Liver (tissue), 9 donors: ENCODE results near the gene HADHA. TPM values are rescaled to one million over a fixed set of nuclear protein-coding genes. Genes with fewer than 3 reads are reported as not detected.
A peak's percentile ranks its signal among the peaks of the same experiment; 100 is the strongest.

Experiments
- DNase-seq: peaks from one replicate; pipeline ENCODE4 v3.0.0-alpha.2; 2017; ENCODE audit warnings: low spot score
- H3K27ac ChIP-seq, 2 donors: one replicate each; pipeline ENCODE4 v1.7.0; 2013; ENCODE audit warnings: inconsistent platforms in 2 of 2, low read length in 2 of 2, control low read depth in 1 of 2, low read depth in 1 of 2, mild to moderate bottlenecking in 1 of 2
- H3K27me3 ChIP-seq, 4 donors: one replicate each; pipeline versions ENCODE4 v1.6.1 to v1.7.0; 2013; ENCODE audit warnings: low read length in 3 of 4, inconsistent platforms in 1 of 4, mild to moderate bottlenecking in 1 of 4, moderate library complexity in 1 of 4; ENCODE audit not compliant: control insufficient read depth in 4 of 4, insufficient read depth in 4 of 4
- H3K36me3 ChIP-seq, 4 donors: one replicate each; pipeline versions ENCODE4 v1.6.1 to v1.7.0; 2013; ENCODE audit warnings: low read length in 3 of 4, mild to moderate bottlenecking in 3 of 4, low read depth in 1 of 4, moderate library complexity in 1 of 4; ENCODE audit not compliant: control insufficient read depth in 4 of 4, insufficient read depth in 3 of 4
- H3K4me1 ChIP-seq, 4 donors: one replicate each; pipeline versions ENCODE4 v1.6.1 to v1.7.0; 2013; ENCODE audit warnings: low read length in 3 of 4, mild to moderate bottlenecking in 3 of 4, moderate library complexity in 1 of 4; ENCODE audit not compliant: control insufficient read depth in 4 of 4, insufficient read depth in 4 of 4
- H3K4me3 ChIP-seq, 3 donors: one replicate each; pipeline versions ENCODE4 v1.6.1 to v1.7.0; 2013; ENCODE audit warnings: low read length in 3 of 3, control low read depth in 1 of 3, low read depth in 1 of 3, mild to moderate bottlenecking in 1 of 3
- H3K9ac ChIP-seq, 2 donors: one replicate each; pipeline ENCODE4 v1.7.0; 2013; ENCODE audit warnings: low read length in 2 of 2, mild to moderate bottlenecking in 2 of 2, moderate library complexity in 2 of 2, control low read depth in 1 of 2, low read depth in 1 of 2
- H3K9me3 ChIP-seq, 4 donors: one replicate each; pipeline versions ENCODE4 v1.6.1 to v1.7.0; 2013; ENCODE audit warnings: low read length in 3 of 4; ENCODE audit not compliant: control insufficient read depth in 4 of 4
- ATF3 ChIP-seq: IDR thresholded peaks from 2 replicates; pipeline ENCODE4 v1.6.1; 2016; ENCODE audit warnings: antibody characterized with exemption
- EGR1 ChIP-seq, 2 donors: IDR thresholded peaks; 2 replicates each; pipeline ENCODE4 v1.6.1; 2016 to 2018; ENCODE audit warnings: antibody characterized with exemption in 2 of 2, low read depth in 2 of 2
- FOXA1 ChIP-seq: IDR thresholded peaks from 2 replicates; pipeline ENCODE4 v1.6.1; 2016; ENCODE audit warnings: antibody characterized with exemption
- FOXA2 ChIP-seq: IDR thresholded peaks from 2 replicates; pipeline ENCODE4 v1.6.1; 2016; ENCODE audit warnings: antibody characterized with exemption
- GABPA ChIP-seq, 2 donors: IDR thresholded peaks in 1 of 2; conservative IDR thresholded peaks in 1 of 2; 2 replicates each; pipeline ENCODE4 v1.6.1; 2016; ENCODE audit warnings: antibody characterized with exemption in 2 of 2, mild to moderate bottlenecking in 1 of 2, moderate library complexity in 1 of 2
- HNF4A ChIP-seq, 2 donors: conservative IDR thresholded peaks; 2 replicates each; pipeline ENCODE4 v1.6.1; 2016; ENCODE audit warnings: antibody characterized with exemption in 2 of 2, mild to moderate bottlenecking in 2 of 2
- HNF4G ChIP-seq: IDR thresholded peaks from 2 replicates; pipeline ENCODE4 v1.6.1; 2016; ENCODE audit warnings: antibody characterized with exemption
- JUND ChIP-seq, 2 donors: IDR thresholded peaks; 2 replicates each; pipeline ENCODE4 v1.6.1; 2016; ENCODE audit warnings: antibody characterized with exemption in 2 of 2
- MAX ChIP-seq: IDR thresholded peaks from 2 replicates; pipeline ENCODE4 v1.6.1; 2016; ENCODE audit warnings: antibody characterized with exemption
- NR2F2 ChIP-seq: IDR thresholded peaks from 2 replicates; pipeline ENCODE4 v1.6.1; 2016; ENCODE audit warnings: antibody characterized with exemption
- RAD21 ChIP-seq, 2 donors: IDR thresholded peaks; 2 replicates each; pipeline ENCODE4 v1.6.1; 2016; ENCODE audit warnings: antibody characterized with exemption in 2 of 2, mild to moderate bottlenecking in 2 of 2
- REST ChIP-seq: IDR thresholded peaks from 2 replicates; pipeline ENCODE4 v1.6.1; 2016; ENCODE audit warnings: antibody characterized with exemption, mild to moderate bottlenecking
- RXRA ChIP-seq, 2 donors: IDR thresholded peaks; 2 replicates each; pipeline ENCODE4 v1.6.1; 2017 to 2018; ENCODE audit warnings: antibody characterized with exemption in 2 of 2, mild to moderate bottlenecking in 1 of 2
- SP1 ChIP-seq: IDR thresholded peaks from 2 replicates; pipeline ENCODE4 v1.6.1; 2018; ENCODE audit warnings: antibody characterized with exemption, mild to moderate bottlenecking
- TAF1 ChIP-seq: conservative IDR thresholded peaks from 2 replicates; pipeline ENCODE4 v1.6.1; 2016; ENCODE audit warnings: antibody characterized with exemption, mild to moderate bottlenecking
- YY1 ChIP-seq: IDR thresholded peaks from 2 replicates; pipeline ENCODE4 v1.6.1; 2016; ENCODE audit warnings: antibody characterized with exemption, mild to moderate bottlenecking
- ZBTB33 ChIP-seq: IDR thresholded peaks from 2 replicates; pipeline ENCODE4 v1.6.1; 2016; ENCODE audit warnings: antibody characterized with exemption
- WGBS: extraction: QIAGEN DNeasy Blood & Tissue Kit; methylation state at CpG from one replicate; pipeline ENCODE4 v1.1.7; 2013; 5-methylcytosine and 5-hydroxymethylcytosine counted together
- polyA plus RNA-seq, 2 donors: library from polyadenylated mRNA; stranded (reverse) in 1 of 2; unstranded in 1 of 2; fragments of 200-250 nt in 1 of 2; fragments of >200 nt in 1 of 2; fragmentation: Nextera tagmentation in 1 of 2; extraction: Ambion mirVana in 1 of 2; gene quantifications; one replicate each; pipeline versions ENCODE4 v1.2.1 to v1.2.3, GENCODE V29; 2013 to 2015
- total RNA-seq, 2 donors: library from RNA; depleted of rRNA; stranded (reverse); fragments of >200 nt; gene quantifications; one replicate each; pipeline ENCODE4 v1.2.3, GENCODE V29; 2014
- TF ChIP-seq, protein P1 (sequence below): fragments of 150-350 bp; IDR thresholded peaks from 2 replicates; pipeline ENCODE4 v1.5.1; 2017; ENCODE audit warnings: improper control_type of control experiment, low read depth, low read length; ENCODE audit not compliant: missing input control
- donor health status: healthy.
- donor health status: healthy.
- donor health status: healthy.
- donor health status: healthy.
- donor health status: healthy.

HADHA gene
- total and polyA plus RNA-seq, 4 donors = 101 to 276 (median 159) TPM

GRCh38 chr2:26144953-26145680 is 99.3 kb downstream of the HADHA start:
- Histone ChIP-seq H3K9me3 (no peaks in the 10 kb centered on the region), H3K9ac (peak overlapping the region in 1 of 2 donors; percentile 47), H3K27me3 (peaks cover 0 to 2% (median 0%) of the 10 kb centered on the region in 4 donors), H3K4me3 (no peak overlapping the region), H3K4me1 (no peaks in the 10 kb centered on the region), H3K36me3 (no peaks in the 10 kb centered on the region), H3K27ac (no peak overlapping the region)
- 21% methylated on average over 11 of the region's 11 CpGs for WGBS
- DNase-seq = peak; percentile 72
- TF ChIP-seq, protein P1, sequence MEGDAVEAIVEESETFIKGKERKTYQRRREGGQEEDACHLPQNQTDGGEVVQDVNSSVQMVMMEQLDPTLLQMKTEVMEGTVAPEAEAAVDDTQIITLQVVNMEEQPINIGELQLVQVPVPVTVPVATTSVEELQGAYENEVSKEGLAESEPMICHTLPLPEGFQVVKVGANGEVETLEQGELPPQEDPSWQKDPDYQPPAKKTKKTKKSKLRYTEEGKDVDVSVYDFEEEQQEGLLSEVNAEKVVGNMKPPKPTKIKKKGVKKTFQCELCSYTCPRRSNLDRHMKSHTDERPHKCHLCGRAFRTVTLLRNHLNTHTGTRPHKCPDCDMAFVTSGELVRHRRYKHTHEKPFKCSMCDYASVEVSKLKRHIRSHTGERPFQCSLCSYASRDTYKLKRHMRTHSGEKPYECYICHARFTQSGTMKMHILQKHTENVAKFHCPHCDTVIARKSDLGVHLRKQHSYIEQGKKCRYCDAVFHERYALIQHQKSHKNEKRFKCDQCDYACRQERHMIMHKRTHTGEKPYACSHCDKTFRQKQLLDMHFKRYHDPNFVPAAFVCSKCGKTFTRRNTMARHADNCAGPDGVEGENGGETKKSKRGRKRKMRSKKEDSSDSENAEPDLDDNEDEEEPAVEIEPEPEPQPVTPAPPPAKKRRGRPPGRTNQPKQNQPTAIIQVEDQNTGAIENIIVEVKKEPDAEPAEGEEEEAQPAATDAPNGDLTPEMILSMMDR = peak; percentile 86
- no peak for TF ChIP-seq NR2F2
- TF ChIP-seq RAD21 (IDR thresholded peaks at IDR 0.05) = peak; percentile 93 to 95

DNA sequence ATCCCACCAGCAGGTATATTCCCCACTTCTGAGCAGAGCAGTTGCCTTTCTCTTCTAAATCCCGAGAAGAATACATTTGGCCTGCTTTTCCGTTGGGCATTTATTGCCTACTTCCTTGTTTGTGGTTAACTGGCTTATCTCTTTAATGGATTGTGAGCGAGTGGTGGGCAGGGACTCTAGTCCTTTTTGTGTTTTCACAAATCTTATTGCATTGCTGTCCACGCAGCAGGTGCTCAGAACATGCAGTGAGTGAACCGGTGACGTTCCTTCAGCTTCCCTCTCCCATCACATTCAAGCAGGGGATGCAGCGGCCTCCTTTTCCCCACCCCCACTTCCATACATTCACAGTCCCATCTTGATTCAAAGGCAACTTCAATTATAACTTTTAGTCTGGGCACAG is 100.4 kb downstream of the HADHA start:
- WGBS = 60% methylated on average over 7 of the region's 7 CpGs
- H3K27ac ChIP-seq = no peak overlapping the region
- DNase-seq = no peak
- H3K9ac ChIP-seq = no peak overlapping the region
- no peaks in the 10 kb centered on the region for H3K4me1 ChIP-seq
- H3K9me3 ChIP-seq = no peaks in the 10 kb centered on the region
- no peaks in the 10 kb centered on the region for H3K36me3 ChIP-seq
- TF ChIP-seq FOXA1 (no peak), NR2F2 (no peak), EGR1 (IDR thresholded peaks at IDR 0.05; ENCODE audit: low read depth in 2 of 2) (no peak), SP1 (no peak), MAX (no peak), HNF4G (no peak), RXRA (IDR thresholded peaks at IDR 0.05) (no peak), REST (no peak), HNF4A (conservative IDR thresholded peaks at IDR 0.05) (no peak), FOXA2 (no peak), RAD21 (IDR thresholded peaks at IDR 0.05) (no peak), YY1 (no peak), JUND (IDR thresholded peaks at IDR 0.05) (no peak), TAF1 (no peak), ATF3 (no peak), ZBTB33 (no peak), GABPA (IDR thresholded peaks at IDR 0.05 in 1 of 2, conservative IDR thresholded peaks at IDR 0.05 in 1 of 2) (no peak)
- TF ChIP-seq, protein P1 = no peak
- H3K27me3 ChIP-seq = peaks cover 0 to 2% (median 0%) of the 10 kb centered on the region in 4 donors
- H3K4me3 ChIP-seq = no peak overlapping the region
